DLD1 (cell line): ENCODE results near the gene NUAK1.
"Not testable (repeated sequence)": the region's sequence is repeated elsewhere in the genome, so short reads cannot be mapped to it uniquely, and the experiment has no call there.

ENCODE experiments used
- in situ Hi-C: cut with HindIII; loops from 2 replicates; pipeline ENCODE4 v1.10.0; 2017; ENCODE audit warnings: low sequenced_read_pairs

The NUAK1 gene

GRCh38 chr12:106149096-106149784 lies 10.5 kb upstream of the NUAK1 start:
- in situ Hi-C loops: no loop called here

- in situ Hi-C loops: no loop called here
Observed at GRCh38 chr12:106147956-106148355, 9.2 kb upstream of the NUAK1 start.

GRCh38 chr12:106146987-106147386 lies 8.2 kb upstream of the NUAK1 start:
- in situ Hi-C loops: no loop called here

- in situ Hi-C loops: no loop called here
Observed at GRCh38 chr12:106145539-106146447, 7.0 kb upstream of the NUAK1 start.

GRCh38 chr12:106144847-106145246 lies 6.1 kb upstream of the NUAK1 start:
- in situ Hi-C loops: no loop called here

- in situ Hi-C loops: no loop called here
Observed at GRCh38 chr12:106142591-106143261, 4.0 kb upstream of the NUAK1 start.

GRCh38 chr12:106141920-106142319 lies 3.2 kb upstream of the NUAK1 start:
- in situ Hi-C loops: not testable (repeated sequence)

- in situ Hi-C loops: no loop called here
Observed at GRCh38 chr12:106141452-106141851, 2.7 kb upstream of the NUAK1 start.

GRCh38 chr12:106141003-106141402 lies 2.2 kb upstream of the NUAK1 start:
- in situ Hi-C loops: no loop called here

- in situ Hi-C loops: no loop called here
Observed at GRCh38 chr12:106140223-106140986, 1.7 kb upstream of the NUAK1 start.

- in situ Hi-C loops: no loop called here
Observed at GRCh38 chr12:106139422-106140171, 843 bp upstream of the NUAK1 start.

GRCh38 chr12:106138357-106138632 lies 459 bp downstream of the NUAK1 start:
- in situ Hi-C loops: no loop called here

GRCh38 chr12:106137530-106138356 lies 1.0 kb downstream of the NUAK1 start:
- in situ Hi-C loops: no loop called here

GRCh38 chr12:106136263-106136662 lies 2.5 kb downstream of the NUAK1 start:
- in situ Hi-C loops: no loop called here

GRCh38 chr12:106135781-106136180 lies 3.0 kb downstream of the NUAK1 start:
- in situ Hi-C loops: no loop called here

- in situ Hi-C loops: no loop called here
Observed at GRCh38 chr12:106135075-106135474, 3.7 kb downstream of the NUAK1 start.

- in situ Hi-C loops: no loop called here
Observed at GRCh38 chr12:106134294-106134949, 4.3 kb downstream of the NUAK1 start.

- in situ Hi-C loops: no loop called here
Observed at GRCh38 chr12:106133136-106134087, 5.3 kb downstream of the NUAK1 start.
